Neural cell (in vitro differentiated cells): ENCODE measurements around the gene PALD1.

Experiments
- CTCF ChIP-seq: fragments of 450-650 bp; IDR thresholded peaks from 2 replicates; pipeline ENCODE4 v1.5.1; 2014; ENCODE audit warnings: antibody characterized with exemption, mild to moderate bottlenecking, moderate library complexity; ENCODE audit not compliant: poor library complexity, severe bottlenecking
- EP300 ChIP-seq: fragments of 450-650 bp; conservative IDR thresholded peaks from 2 replicates; pipeline ENCODE4 v1.6.1; 2014; ENCODE audit warnings: antibody characterized with exemption, mild to moderate bottlenecking, moderate library complexity; ENCODE audit not compliant: poor library complexity, severe bottlenecking
- EZH2 ChIP-seq: fragments of 200-600, 300-800 bp; shearing (Covaris generic), sonication (generic); IDR thresholded peaks from 2 replicates; pipeline ENCODE4 v1.6.1; 2014; ENCODE audit warnings: antibody characterized with exemption, low read length, borderline replicate concordance, mild to moderate bottlenecking; ENCODE audit not compliant: insufficient read depth, poor library complexity, severe bottlenecking
- MXI1 ChIP-seq: fragments of 450-650 bp; conservative IDR thresholded peaks from 2 replicates; pipeline ENCODE4 v1.6.1; 2014; ENCODE audit warnings: antibody characterized with exemption, mild to moderate bottlenecking; ENCODE audit not compliant: poor library complexity, severe bottlenecking
- POLR2AphosphoS5 ChIP-seq: IDR thresholded peaks from 2 replicates; pipeline ENCODE4 v1.6.1; 2012
- RAD21 ChIP-seq: fragments of 450-650 bp; conservative IDR thresholded peaks from 2 replicates; pipeline ENCODE4 v1.6.1; 2014; ENCODE audit warnings: antibody characterized with exemption, mild to moderate bottlenecking, moderate library complexity
- REST ChIP-seq: IDR thresholded peaks from 2 replicates; pipeline ENCODE4 v1.6.1; 2012; ENCODE audit warnings: borderline replicate concordance
- SMC3 ChIP-seq: fragments of 450-650 bp; conservative IDR thresholded peaks from 2 replicates; pipeline ENCODE4 v1.6.1; 2014; ENCODE audit warnings: antibody characterized with exemption, mild to moderate bottlenecking, moderate library complexity; ENCODE audit not compliant: poor library complexity
- TAF1 ChIP-seq: IDR thresholded peaks from 2 replicates; pipeline ENCODE4 v1.6.1; 2012; ENCODE audit warnings: low read depth

- no peak for TF ChIP-seq REST
- no peak for TF ChIP-seq CTCF
- no peak for TF ChIP-seq EP300
- TF ChIP-seq EZH2, result no peak
- TF ChIP-seq TAF1, result no peak
- no peak for TF ChIP-seq SMC3
- TF ChIP-seq POLR2AphosphoS5, result no peak
- TF ChIP-seq RAD21, result no peak
- TF ChIP-seq MXI1, result no peak
These were observed 56.4 kb downstream of the PALD1 start for GRCh38 chr10:70535001-70535400.
